Coronary artery (tissue), 2 donors: ENCODE measurements around the gene LY86.

Experiments
- DNase-seq: peaks from one replicate; pipeline ENCODE4 v3.0.0-alpha.2; 2017; ENCODE audit warnings: low spot score
- H3K27ac ChIP-seq, 2 donors: fragments of 200-600 bp; sonication (generic); one replicate each; pipeline ENCODE4 v1.5.1; 2016 to 2019
- H3K4me3 ChIP-seq: fragments of 200-600 bp; sonication (generic); 2 replicates; pipeline ENCODE4 v1.5.1; 2016; ENCODE audit warnings: mild to moderate bottlenecking, moderate library complexity
- TF ChIP-seq, protein P1 (sequence below): fragments of 200-600 bp; sonication (generic); IDR thresholded peaks from one replicate; pipeline ENCODE4 v1.5.1; 2019; ENCODE audit warnings: antibody characterized with exemption

Gene LY86

DNA sequence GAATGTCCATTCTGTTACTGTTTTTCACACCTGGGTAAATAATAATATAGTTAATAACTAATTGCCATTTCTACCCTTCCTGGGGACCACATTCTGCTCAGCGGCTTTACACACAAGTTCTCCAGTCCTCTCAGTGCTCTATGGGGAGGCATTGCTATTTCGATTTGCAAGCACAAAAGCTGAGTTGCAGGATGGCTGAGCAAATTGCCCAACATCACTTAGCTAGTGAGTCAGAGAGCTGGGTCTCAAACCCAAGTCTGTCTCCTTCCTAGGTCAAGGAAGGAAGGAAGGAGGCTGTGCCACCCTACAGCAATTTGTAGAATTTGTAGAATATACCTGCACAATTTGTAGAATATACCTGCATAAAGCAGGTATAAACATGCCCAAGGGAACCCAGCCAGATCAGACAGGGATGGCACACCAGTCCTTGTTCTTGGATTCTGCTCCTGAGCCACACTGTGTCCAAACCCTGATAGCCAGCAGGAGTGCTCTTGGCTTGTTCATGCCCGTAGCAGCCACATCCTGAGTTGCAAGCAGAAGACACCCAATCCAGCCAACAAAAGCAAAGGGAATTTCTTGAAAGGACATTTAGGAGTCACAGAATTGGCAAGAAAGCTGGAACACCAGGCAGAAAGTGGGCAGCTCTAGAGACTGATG, 56.9 kb downstream of the LY86 start:
- H3K27ac ChIP-seq, result no peak overlapping the region
- TF ChIP-seq, protein P1, sequence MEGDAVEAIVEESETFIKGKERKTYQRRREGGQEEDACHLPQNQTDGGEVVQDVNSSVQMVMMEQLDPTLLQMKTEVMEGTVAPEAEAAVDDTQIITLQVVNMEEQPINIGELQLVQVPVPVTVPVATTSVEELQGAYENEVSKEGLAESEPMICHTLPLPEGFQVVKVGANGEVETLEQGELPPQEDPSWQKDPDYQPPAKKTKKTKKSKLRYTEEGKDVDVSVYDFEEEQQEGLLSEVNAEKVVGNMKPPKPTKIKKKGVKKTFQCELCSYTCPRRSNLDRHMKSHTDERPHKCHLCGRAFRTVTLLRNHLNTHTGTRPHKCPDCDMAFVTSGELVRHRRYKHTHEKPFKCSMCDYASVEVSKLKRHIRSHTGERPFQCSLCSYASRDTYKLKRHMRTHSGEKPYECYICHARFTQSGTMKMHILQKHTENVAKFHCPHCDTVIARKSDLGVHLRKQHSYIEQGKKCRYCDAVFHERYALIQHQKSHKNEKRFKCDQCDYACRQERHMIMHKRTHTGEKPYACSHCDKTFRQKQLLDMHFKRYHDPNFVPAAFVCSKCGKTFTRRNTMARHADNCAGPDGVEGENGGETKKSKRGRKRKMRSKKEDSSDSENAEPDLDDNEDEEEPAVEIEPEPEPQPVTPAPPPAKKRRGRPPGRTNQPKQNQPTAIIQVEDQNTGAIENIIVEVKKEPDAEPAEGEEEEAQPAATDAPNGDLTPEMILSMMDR, result no peak
- no peak overlapping the region for H3K4me3 ChIP-seq
- no peak for DNase-seq

DNA sequence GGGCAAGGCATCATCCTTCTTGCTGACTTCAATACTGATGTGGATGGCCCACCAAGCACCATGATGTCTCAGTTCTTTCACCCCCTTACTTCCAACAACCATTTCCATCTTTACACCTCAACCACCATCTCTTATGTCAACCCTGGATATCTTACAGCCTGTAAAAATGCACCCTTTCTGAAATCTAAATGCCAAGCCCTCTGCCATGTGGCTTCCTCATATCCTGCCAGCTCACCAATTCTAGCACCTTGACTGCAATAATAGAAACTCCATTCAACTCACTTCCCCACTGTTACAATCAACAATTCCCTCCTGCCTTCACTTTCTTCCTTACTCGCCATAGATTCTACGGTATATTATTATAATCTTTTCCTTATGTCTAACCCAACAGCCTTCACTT, 57.9 kb downstream of the LY86 start:
- no peak overlapping the region for H3K27ac ChIP-seq
- H3K4me3 ChIP-seq, result no peak overlapping the region
- no peak for DNase-seq
- TF ChIP-seq, protein P1, result no peak

DNA sequence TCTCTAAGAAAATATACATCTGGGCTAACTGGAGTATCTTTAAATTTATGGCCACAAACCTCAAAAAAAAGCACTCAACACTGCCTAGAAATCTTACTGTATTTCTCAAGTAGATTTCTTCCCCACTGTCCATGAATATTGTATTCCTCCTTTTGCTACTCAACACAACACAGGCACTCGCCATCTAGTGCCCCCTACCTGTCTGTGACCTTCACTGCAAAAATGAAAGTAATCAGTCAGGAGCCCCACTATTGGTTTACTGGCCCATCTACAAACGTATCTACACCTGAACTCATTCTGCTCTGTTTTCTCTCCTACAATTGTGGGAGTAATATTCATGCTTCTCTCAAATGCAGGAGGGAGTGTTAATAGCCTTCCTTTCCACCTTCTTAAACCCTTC, 58.3 kb downstream of the LY86 start:
- TF ChIP-seq, protein P1, result no peak
- H3K4me3 ChIP-seq, result no peak overlapping the region
- H3K27ac ChIP-seq, result no peak overlapping the region
- DNase-seq, result no peak

DNA sequence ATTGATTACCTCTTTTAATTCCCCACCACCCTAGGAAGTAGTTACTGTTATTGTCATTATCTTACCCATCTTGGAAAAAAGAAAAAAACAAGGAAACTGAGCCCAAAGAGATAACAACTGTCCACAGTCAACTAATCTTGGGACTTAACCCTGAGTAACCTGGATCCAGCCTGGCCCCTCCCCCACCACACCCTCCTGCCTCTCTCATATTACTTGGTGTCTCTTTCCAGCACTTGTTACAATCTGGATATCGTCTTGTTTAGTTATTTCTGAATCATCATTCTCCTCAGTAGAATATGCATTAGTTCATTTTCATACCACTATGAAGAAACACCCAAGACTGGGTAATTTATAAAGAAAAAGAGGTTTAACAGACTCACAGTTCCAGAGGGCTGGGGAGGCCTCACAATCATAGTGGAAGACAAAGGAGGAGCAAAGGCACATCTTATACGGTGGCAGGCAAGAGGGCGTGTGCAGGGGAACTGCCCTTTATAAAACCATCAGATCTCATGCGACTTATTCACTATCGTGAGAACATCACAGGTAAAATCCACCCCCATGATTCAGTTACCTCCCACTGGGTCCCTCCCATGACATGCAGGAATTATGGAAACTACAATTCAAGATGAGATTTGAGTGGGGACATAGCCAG, 60.3 kb downstream of the LY86 start:
- no peak for DNase-seq
- Histone ChIP-seq H3K4me3 (no peak overlapping the region), H3K27ac (no peak overlapping the region)
- TF ChIP-seq, protein P1, result no peak

DNA sequence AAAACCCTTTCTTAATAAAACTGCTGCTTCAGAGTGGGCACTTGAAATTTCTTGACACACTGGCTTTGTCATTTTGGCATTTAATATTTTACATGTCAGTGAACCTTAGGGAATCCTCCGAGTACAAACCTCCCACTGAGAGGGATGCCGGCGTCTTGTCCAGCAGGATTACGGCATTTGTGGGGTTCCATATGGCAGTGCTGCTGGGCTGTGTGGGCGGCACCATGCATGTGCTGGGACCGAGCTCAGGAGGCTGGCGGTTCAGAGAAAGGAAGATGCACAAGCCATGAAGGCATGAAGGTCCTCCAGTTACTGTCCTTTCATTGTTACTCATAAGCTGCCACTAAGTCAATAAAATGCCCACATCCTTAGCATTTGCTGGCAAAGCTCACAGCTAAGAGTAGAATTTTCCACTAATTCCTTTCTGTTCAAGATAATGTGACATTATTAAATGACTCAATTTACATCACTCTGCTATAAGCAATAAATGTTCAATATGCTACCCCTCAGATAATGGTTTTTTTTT, 61.4 kb downstream of the LY86 start:
- H3K27ac ChIP-seq, result no peak overlapping the region
- TF ChIP-seq, protein P1, result no peak
- H3K4me3 ChIP-seq, result no peak overlapping the region
- DNase-seq, result no peak

DNA sequence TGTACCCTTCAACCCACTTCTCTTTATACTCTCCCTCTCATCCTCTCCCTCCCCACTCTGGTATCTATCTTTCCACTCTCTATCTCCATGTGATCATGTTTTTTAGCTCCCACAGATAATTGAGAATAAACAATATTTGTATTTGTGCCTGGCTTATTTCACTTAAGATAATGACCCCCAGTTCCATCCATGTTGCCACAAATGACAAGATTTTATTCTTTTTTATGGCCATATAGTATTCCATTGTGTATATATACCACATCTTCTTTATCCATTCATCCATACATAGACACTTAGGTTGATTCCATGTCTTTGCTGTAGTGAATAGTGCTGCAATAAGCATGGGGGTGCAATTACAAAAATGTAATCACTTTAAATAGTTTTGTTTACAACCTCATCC, 62.3 kb downstream of the LY86 start:
- TF ChIP-seq, protein P1, result no peak
- Histone ChIP-seq H3K27ac (no peak overlapping the region), H3K4me3 (no peak overlapping the region)
- DNase-seq, result no peak

DNA sequence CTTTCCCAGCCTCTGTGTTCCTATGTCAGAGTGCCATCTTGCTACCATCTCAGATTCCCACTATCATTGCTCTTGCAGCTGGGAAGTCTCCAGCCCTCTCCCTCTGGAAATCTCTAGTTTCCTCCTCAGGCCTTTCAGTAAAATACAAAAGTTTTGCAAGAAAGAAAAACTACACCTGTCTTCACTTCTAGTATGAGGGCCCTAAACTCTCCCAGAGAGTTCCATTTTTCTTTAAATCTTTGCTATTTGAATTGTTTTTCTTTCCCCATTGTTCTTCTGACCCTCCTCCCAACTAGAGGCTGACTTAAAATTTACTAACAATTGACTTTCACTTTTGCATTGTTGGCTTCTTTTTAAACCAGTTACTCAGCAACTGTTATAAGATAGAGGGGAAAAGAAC, 62.8 kb downstream of the LY86 start:
- H3K27ac ChIP-seq, result no peak overlapping the region
- TF ChIP-seq, protein P1, result no peak
- H3K4me3 ChIP-seq, result no peak overlapping the region
- no peak for DNase-seq
